Common myeloid progenitor, CD34-positive (primary cell): Measurements from ENCODE around the gene HOXD8.

Experiments used
- CTCF ChIA-PET: fragments of 350-600 bp; sonication (Branson Sonifier 250); formaldehyde crosslinking; loops from one replicate; lab custom pipeline; 2021; ENCODE audit warnings: antibody characterized with exemption; lab: Charles Lee
- POLR2A ChIA-PET: fragments of 350-600 bp; sonication (Branson Sonifier 250); formaldehyde crosslinking; loops from one replicate; lab custom pipeline; 2021; ENCODE audit warnings: antibody characterized with exemption; lab: Charles Lee
- DNase-seq, 3 donors: peaks; one replicate each; pipeline versions ENCODE4 v3.0.0 to v3.0.0-alpha.2; 2013
- H3K27ac ChIP-seq, 2 experiments: 1 replicate in 1 of 2; 2 replicates in 1 of 2; pipeline ENCODE4 v1.7.0; 2013; ENCODE audit warnings: inconsistent platforms in 2 of 2, low read length in 2 of 2, mild to moderate bottlenecking in 2 of 2, low read depth in 1 of 2, moderate library complexity in 1 of 2; ENCODE audit not compliant: severe bottlenecking in 2 of 2, insufficient read depth in 1 of 2, poor library complexity in 1 of 2
- H3K27me3 ChIP-seq, 5 experiments: replicated peaks in 2 of 5; 1 replicate in 3 of 5; 2 replicates in 2 of 5; pipeline versions ENCODE4 v1.6.1 to v1.7.0; 2013; ENCODE audit warnings: low read length in 4 of 5, mild to moderate bottlenecking in 2 of 5, moderate library complexity in 2 of 5, inconsistent platforms in 1 of 5; ENCODE audit not compliant: insufficient read depth in 5 of 5, control insufficient read depth in 4 of 5
- H3K36me3 ChIP-seq, 4 experiments: 1 replicate in 2 of 4; 2 replicates in 2 of 4; pipeline versions ENCODE4 v1.6.1 to v1.7.0; 2013; ENCODE audit warnings: low read length in 3 of 4, control low read depth in 1 of 4, mild to moderate bottlenecking in 1 of 4; ENCODE audit not compliant: control insufficient read depth in 4 of 4, insufficient read depth in 4 of 4
- H3K4me1 ChIP-seq, 4 experiments: 1 replicate in 3 of 4; 2 replicates in 1 of 4; pipeline versions ENCODE4 v1.6.1 to v1.7.1; 2013; ENCODE audit warnings: low read length in 3 of 4, mild to moderate bottlenecking in 3 of 4, control low read depth in 1 of 4, inconsistent platforms in 1 of 4, moderate library complexity in 1 of 4; ENCODE audit not compliant: control insufficient read depth in 4 of 4, insufficient read depth in 4 of 4; ENCODE audit errors: control extremely low read depth in 1 of 4
- H3K4me3 ChIP-seq, 7 experiments: 1 replicate in 4 of 7; 2 replicates in 3 of 7; pipeline versions ENCODE4 v1.5.1 to v1.7.0; 2013; ENCODE audit warnings: mild to moderate bottlenecking in 7 of 7, low read length in 6 of 7, moderate library complexity in 6 of 7, inconsistent platforms in 2 of 7, low read depth in 2 of 7, control low read depth in 1 of 7; ENCODE audit not compliant: insufficient read depth in 4 of 7, control insufficient read depth in 1 of 7; ENCODE audit errors: extremely low read depth in 1 of 7
- H3K9me3 ChIP-seq, 5 experiments: 1 replicate in 4 of 5; 2 replicates in 1 of 5; pipeline versions ENCODE4 v1.6.1 to v1.7.1; 2013; ENCODE audit warnings: low read length in 4 of 5, mild to moderate bottlenecking in 2 of 5, inconsistent platforms in 1 of 5, low read depth in 1 of 5, moderate library complexity in 1 of 5; ENCODE audit not compliant: control insufficient read depth in 4 of 5, insufficient read depth in 2 of 5; ENCODE audit errors: control extremely low read depth in 1 of 5
- WGBS: methylation state at CpG from one replicate; pipeline ENCODE4 v1.1.5; 2013; ENCODE audit not compliant: insufficient coverage; 5-methylcytosine and 5-hydroxymethylcytosine counted together

Gene HOXD8

GRCh38 chr2:176174382-176174823 is 44.9 kb downstream of the HOXD8 start:
- Histone ChIP-seq H3K9me3 (no peaks in the 10 kb centered on the region), H3K36me3 (no peaks in the 10 kb centered on the region), H3K4me1 (peaks cover 0 to 18% (median 10%) of the 10 kb centered on the region in 4 experiments), H3K27me3 (peaks cover 37 to 100% (median 71%) of the 10 kb centered on the region in 5 experiments), H3K27ac (no peak overlapping the region), H3K4me3 (no peak overlapping the region)
- 5% methylated on average over 10 of the region's 14 CpGs for WGBS
- CTCF ChIA-PET: interaction anchor here (0.6 to 3.5 kb wide), 4 partner anchors 9 to 280 kb away, joined by 3 to 14 read pairs (median 6); no protein-coding TSS in a partner anchor
- POLR2A ChIA-PET: interaction anchor here (0.6 kb wide), 1 partner anchor 524 kb away, joined by 4 read pairs; no protein-coding TSS in a partner anchor
- DNase-seq: no peak

GRCh38 chr2:176174824-176175708 is 45.6 kb downstream of the HOXD8 start:
- Histone ChIP-seq H3K4me1 (peaks cover 0 to 18% (median 10%) of the 10 kb centered on the region in 4 experiments), H3K4me3 (no peak overlapping the region), H3K27ac (no peak overlapping the region), H3K27me3 (peaks cover 40 to 100% (median 73%) of the 10 kb centered on the region in 5 experiments), H3K9me3 (no peaks in the 10 kb centered on the region), H3K36me3 (no peaks in the 10 kb centered on the region)
- WGBS: 8% methylated on average over 35 of the region's 47 CpGs
- ChIA-PET POLR2A (interaction anchor here (0.6 kb wide), 1 partner anchor 524 kb away, joined by 4 read pairs; no protein-coding TSS in a partner anchor), CTCF (interaction anchor here (0.6 to 3.5 kb wide), 6 partner anchors 10 to 379 kb away, joined by 3 to 14 read pairs (median 4); no protein-coding TSS in a partner anchor)
- DNase-seq: no peak

GRCh38 chr2:176175709-176176607 is 46.5 kb downstream of the HOXD8 start:
- DNase-seq: no peak
- peaks cover 0 to 18% (median 10%) of the 10 kb centered on the region in 4 experiments for H3K4me1 ChIP-seq
- 0% methylated on average over 1 of the region's 7 CpGs for WGBS
- H3K4me3 ChIP-seq: no peak overlapping the region
- POLR2A ChIA-PET: no interaction called here
- CTCF ChIA-PET: interaction anchor here (0.6 to 3.5 kb wide), 6 partner anchors 10 to 378 kb away, joined by 3 to 14 read pairs (median 4); no protein-coding TSS in a partner anchor
- no peaks in the 10 kb centered on the region for H3K9me3 ChIP-seq
- no peaks in the 10 kb centered on the region for H3K36me3 ChIP-seq
- H3K27ac ChIP-seq: no peak overlapping the region
- H3K27me3 ChIP-seq: peaks cover 49 to 100% (median 75%) of the 10 kb centered on the region in 5 experiments

- ChIA-PET POLR2A (no interaction called here), CTCF (interaction anchor here (0.9 to 3.5 kb wide), 7 partner anchors 8 to 460 kb away, joined by 3 to 14 read pairs (median 4); no protein-coding TSS in a partner anchor)
- H3K4me1 ChIP-seq: peaks cover 0 to 13% (median 10%) of the 10 kb centered on the region in 4 experiments
- no peaks in the 10 kb centered on the region for H3K9me3 ChIP-seq
- WGBS: 4% methylated on average over 7 of the region's 12 CpGs
- no peak for DNase-seq
- peaks cover 53 to 99% (median 65%) of the 10 kb centered on the region in 5 experiments for H3K27me3 ChIP-seq
- H3K36me3 ChIP-seq: no peaks in the 10 kb centered on the region
- peak overlapping the region in 5 of 7 experiments; percentile 19 to 58 (median 39) for H3K4me3 ChIP-seq
- no peak overlapping the region for H3K27ac ChIP-seq
These were observed 48.1 kb downstream of the HOXD8 start for GRCh38 chr2:176177580-176178037.

GRCh38 chr2:176178038-176178756 is 48.7 kb downstream of the HOXD8 start:
- H3K27me3 ChIP-seq: peaks cover 48 to 99% (median 59%) of the 10 kb centered on the region in 5 experiments

More at GRCh38 chr2:176178038-176178756, 48.7 kb downstream of the HOXD8 start:
- Histone ChIP-seq H3K36me3 (no peaks in the 10 kb centered on the region), H3K27ac (no peak overlapping the region), H3K4me3 (peak overlapping the region in 5 of 7 experiments; percentile 19 to 58 (median 39)), H3K4me1 (peaks cover 0 to 13% (median 10%) of the 10 kb centered on the region in 4 experiments), H3K9me3 (no peaks in the 10 kb centered on the region)
- DNase-seq: peak; percentile 38 to 63 (median 58)
- POLR2A ChIA-PET: interaction anchor here (1.0 kb wide), 1 partner anchor 9 kb away, joined by 6 read pairs; no protein-coding TSS in a partner anchor
- CTCF ChIA-PET: interaction anchor here (0.8 to 1.8 kb wide), 8 partner anchors 8 to 459 kb away, joined by 3 to 6 read pairs (median 4); no protein-coding TSS in a partner anchor
- 1% methylated on average over 56 of the region's 68 CpGs for WGBS
